Naive thymus-derived CD4-positive, alpha-beta T cell (primary cell): ENCODE measurements around the gene HSPA12B. TPM values are rescaled to one million over a fixed set of nuclear protein-coding genes. Genes with fewer than 3 reads are reported as not detected.

Experiments used
- ATAC-seq: fragments of 150-1000 bp; cut with Tn5 transposase; 2 replicates; pipeline ENCODE4 v1.10.0; 2021; ENCODE audit warnings: mild to moderate bottlenecking, moderate library complexity
- CTCF ChIA-PET: fragments of 350-600 bp; sonication (Branson Sonifier 250); formaldehyde crosslinking; loops from one replicate; lab custom pipeline; 2021; ENCODE audit warnings: antibody characterized with exemption; lab: Charles Lee
- POLR2A ChIA-PET: fragments of 350-600 bp; sonication (Branson Sonifier 250); formaldehyde crosslinking; loops from one replicate; lab custom pipeline; 2021; ENCODE audit warnings: antibody characterized with exemption, inconsistent platforms; lab: Charles Lee
- DNase-seq, 9 donors: peaks; one replicate each; pipeline versions ENCODE4 v3.0.0 to v3.0.0-alpha.2; 2020 to 2022; ENCODE audit warnings: mixed read lengths in 1 of 9
- H3K27ac ChIP-seq: one replicate; pipeline ENCODE4 v1.7.0; 2013; ENCODE audit warnings: mild to moderate bottlenecking, low read depth, low read length, moderate library complexity
- H3K27me3 ChIP-seq, 2 donors: one replicate each; pipeline ENCODE4 v1.7.0; 2013; ENCODE audit warnings: low read length in 2 of 2, mild to moderate bottlenecking in 2 of 2, moderate library complexity in 2 of 2; ENCODE audit not compliant: control insufficient read depth in 2 of 2, insufficient read depth in 2 of 2
- H3K36me3 ChIP-seq, 3 experiments: 1 replicate in 2 of 3; 2 replicates in 1 of 3; pipeline ENCODE4 v1.7.0; 2013; ENCODE audit warnings: low read length in 3 of 3, mild to moderate bottlenecking in 3 of 3, moderate library complexity in 1 of 3; ENCODE audit not compliant: insufficient read depth in 3 of 3, control insufficient read depth in 2 of 3
- H3K4me1 ChIP-seq, 2 donors: one replicate each; pipeline ENCODE4 v1.7.0; 2013; ENCODE audit warnings: low read length in 2 of 2, mild to moderate bottlenecking in 2 of 2, moderate library complexity in 1 of 2; ENCODE audit not compliant: control insufficient read depth in 2 of 2, insufficient read depth in 2 of 2
- H3K4me3 ChIP-seq: 2 replicates; pipeline ENCODE4 v1.7.0; 2013; ENCODE audit warnings: mild to moderate bottlenecking, low read length
- H3K9me3 ChIP-seq, 3 experiments: 1 replicate in 2 of 3; 2 replicates in 1 of 3; pipeline ENCODE4 v1.7.0; 2013; ENCODE audit warnings: low read length in 3 of 3; ENCODE audit not compliant: control insufficient read depth in 2 of 3
- H3K27ac Mint-ChIP-seq, 9 donors: one replicate each; pipeline ENCODE4 v1.8.0; 2020 to 2022; ENCODE audit warnings: mixed read lengths in 9 of 9, mild to moderate bottlenecking in 8 of 9, moderate library complexity in 5 of 9, inconsistent platforms in 2 of 9
- H3K27me3 Mint-ChIP-seq, 5 donors: one replicate each; pipeline ENCODE4 v1.8.0; 2021 to 2022; ENCODE audit warnings: mixed read lengths in 5 of 5, mild to moderate bottlenecking in 1 of 5
- H3K36me3 Mint-ChIP-seq, 5 donors: one replicate each; pipeline ENCODE4 v1.8.0; 2020 to 2022; ENCODE audit warnings: mixed read lengths in 5 of 5, mild to moderate bottlenecking in 3 of 5, inconsistent platforms in 1 of 5
- H3K4me1 Mint-ChIP-seq, 7 donors: one replicate each; pipeline ENCODE4 v1.8.0; 2020 to 2022; ENCODE audit warnings: mixed read lengths in 7 of 7, mild to moderate bottlenecking in 3 of 7, inconsistent platforms in 1 of 7
- H3K4me3 Mint-ChIP-seq, 10 donors: one replicate each; pipeline ENCODE4 v1.8.0; 2020 to 2022; ENCODE audit warnings: mild to moderate bottlenecking in 10 of 10, mixed read lengths in 10 of 10, moderate library complexity in 6 of 10, inconsistent platforms in 2 of 10
- H3K9me3 Mint-ChIP-seq, 11 donors: one replicate each; pipeline ENCODE4 v1.8.0; 2020 to 2022; ENCODE audit warnings: mixed read lengths in 11 of 11, mild to moderate bottlenecking in 4 of 11, inconsistent platforms in 1 of 11, moderate library complexity in 1 of 11
- intact Hi-C, 2 donors: fragments of 100-400 bp; cut with micrococcal nuclease; formaldehyde crosslinking; loops; one replicate each; pipeline ENCODE4 v1.15.1; 2023
- polyA plus RNA-seq, 2 donors: library from polyadenylated mRNA; unstranded; fragments of 300-500 nt; fragmentation: Illumina TruSeq; gene quantifications; one replicate each; pipeline ENCODE4 v1.2.3, GENCODE V29; 2021
- total RNA-seq, 6 experiments: library from RNA in 5 of 6; stranded (reverse) in 5 of 6; gene quantifications; 1 replicate in 5 of 6; 2 replicates in 1 of 6; pipeline ENCODE4 v1.2.3 and lab custom pipeline; 2021 to 2026

The HSPA12B gene
- total and polyA plus RNA-seq, 7 experiments from 2014 or later, result 0.09 to 0.20 TPM; not detected in 5

- intact Hi-C loops, result no loop called here
- no peak for DNase-seq
- Histone ChIP-seq H3K27me3 (no peaks in the 10 kb centered on the region), H3K4me3 (no peak overlapping the region), H3K36me3 (no peaks in the 10 kb centered on the region), H3K9me3 (no peaks in the 10 kb centered on the region), H3K27ac (no peak overlapping the region), H3K4me1 (no peaks in the 10 kb centered on the region)
- Mint-ChIP-seq H3K27ac (no peak overlapping the region), H3K4me3 (no peak overlapping the region), H3K4me1 (peaks cover 0 to 3% (median 0%) of the 10 kb centered on the region in 7 donors), H3K36me3 (no peaks in the 10 kb centered on the region), H3K27me3 (peaks cover 0 to 15% (median 10%) of the 10 kb centered on the region in 5 donors), H3K9me3 (no peaks in the 10 kb centered on the region)
- CTCF ChIA-PET, result no interaction called here
- POLR2A ChIA-PET, result no interaction called here
- no peak for ATAC-seq
Observed at GRCh38 chr20:3690413-3690812, 42.1 kb upstream of the HSPA12B start.

DNA sequence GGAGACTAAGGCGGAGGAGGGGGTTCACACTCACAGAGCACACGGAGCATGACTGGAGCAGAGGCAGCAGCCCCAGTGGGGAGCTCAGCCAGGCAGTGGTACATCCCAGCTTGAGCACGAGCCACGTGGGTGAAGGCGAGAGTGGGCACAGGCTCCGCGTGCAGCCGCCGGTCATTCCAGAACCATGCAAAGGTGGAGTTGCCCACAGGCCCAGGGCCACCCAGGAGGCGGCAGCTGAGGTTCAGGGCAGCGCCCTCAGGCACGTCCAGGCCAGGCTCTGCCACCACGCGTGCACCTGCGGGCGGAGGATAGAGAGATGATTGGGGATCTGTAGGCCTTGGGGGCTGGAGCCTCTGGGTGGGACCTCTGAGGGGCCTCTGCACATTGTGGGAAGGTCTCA is 41.2 kb upstream of the HSPA12B start:
- ChIA-PET POLR2A (no interaction called here), CTCF (no interaction called here)
- intact Hi-C loops, result no loop called here

DNA sequence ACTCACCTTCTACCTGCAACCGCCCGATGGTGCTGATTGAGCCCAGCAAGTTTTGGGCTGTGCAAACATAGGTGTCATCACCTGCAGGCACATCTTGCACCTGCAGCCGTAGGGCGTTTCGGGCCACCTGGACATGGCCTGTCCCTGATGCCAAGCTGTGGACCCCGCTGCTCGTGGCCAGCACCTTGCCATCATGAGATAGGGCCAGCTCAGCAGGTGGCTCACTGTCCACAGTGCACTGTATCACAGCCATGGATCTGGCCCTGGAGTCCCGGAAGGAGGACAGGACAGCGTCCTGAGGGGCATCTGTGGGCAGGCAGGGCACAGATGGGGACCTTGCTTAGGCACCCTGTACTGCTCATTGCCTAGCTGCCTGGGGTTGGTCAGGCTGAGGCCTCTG is 40.6 kb upstream of the HSPA12B start:
- Histone ChIP-seq H3K4me3 (no peak overlapping the region), H3K9me3 (no peaks in the 10 kb centered on the region), H3K4me1 (no peaks in the 10 kb centered on the region), H3K27ac (no peak overlapping the region), H3K27me3 (no peaks in the 10 kb centered on the region), H3K36me3 (no peaks in the 10 kb centered on the region)
- ChIA-PET CTCF (interaction anchor here (0.5 kb wide), 1 partner anchor 14 kb away, joined by 3 read pairs; no protein-coding TSS in a partner anchor), POLR2A (no interaction called here)
- H3K27ac Mint-ChIP-seq, result no peak overlapping the region
- H3K36me3 Mint-ChIP-seq, result no peaks in the 10 kb centered on the region
- intact Hi-C loops, result no loop called here
- H3K4me3 Mint-ChIP-seq, result no peak overlapping the region
- no peaks in the 10 kb centered on the region for H3K9me3 Mint-ChIP-seq
- no peak for ATAC-seq
- DNase-seq, result no peak
- peaks cover 0 to 3% (median 0%) of the 10 kb centered on the region in 7 donors for H3K4me1 Mint-ChIP-seq
- H3K27me3 Mint-ChIP-seq, result peaks cover 0 to 3% (median 0%) of the 10 kb centered on the region in 5 donors

More for the DNA sequence above, 41.2 kb upstream of the HSPA12B start:
- no peaks in the 10 kb centered on the region for H3K36me3 ChIP-seq
- no peaks in the 10 kb centered on the region for H3K9me3 Mint-ChIP-seq
- H3K4me1 Mint-ChIP-seq, result peaks cover 0 to 3% (median 0%) of the 10 kb centered on the region in 7 donors
- H3K27me3 ChIP-seq, result no peaks in the 10 kb centered on the region
- no peaks in the 10 kb centered on the region for H3K36me3 Mint-ChIP-seq
- H3K9me3 ChIP-seq, result no peaks in the 10 kb centered on the region
- no peak overlapping the region for H3K4me3 Mint-ChIP-seq
- H3K4me1 ChIP-seq, result no peaks in the 10 kb centered on the region
- H3K27ac Mint-ChIP-seq, result no peak overlapping the region
- ATAC-seq, result no peak
- H3K4me3 ChIP-seq, result no peak overlapping the region
- no peak overlapping the region for H3K27ac ChIP-seq
- H3K27me3 Mint-ChIP-seq, result peaks cover 0 to 6% (median 4%) of the 10 kb centered on the region in 5 donors
- DNase-seq, result no peak

GRCh38 chr20:3692706-3693294 is 39.7 kb upstream of the HSPA12B start:
- Mint-ChIP-seq H3K27ac (no peak overlapping the region), H3K36me3 (no peaks in the 10 kb centered on the region), H3K9me3 (no peaks in the 10 kb centered on the region), H3K4me1 (peaks cover 0 to 3% (median 0%) of the 10 kb centered on the region in 7 donors), H3K4me3 (no peak overlapping the region), H3K27me3 (no peaks in the 10 kb centered on the region)
- Histone ChIP-seq H3K4me3 (no peak overlapping the region), H3K9me3 (no peaks in the 10 kb centered on the region), H3K4me1 (no peaks in the 10 kb centered on the region), H3K27me3 (no peaks in the 10 kb centered on the region), H3K36me3 (no peaks in the 10 kb centered on the region), H3K27ac (no peak overlapping the region)
- ATAC-seq (no peak), DNase-seq (no peak)
- ChIA-PET POLR2A (no interaction called here), CTCF (no interaction called here)
- intact Hi-C loops, result no loop called here

GRCh38 chr20:3693376-3693775 is 39.1 kb upstream of the HSPA12B start:
- POLR2A ChIA-PET, result no interaction called here
- H3K4me3 Mint-ChIP-seq, result no peak overlapping the region
- ATAC-seq (no peak), DNase-seq (no peak)
- no peaks in the 10 kb centered on the region for H3K36me3 ChIP-seq
- no peaks in the 10 kb centered on the region for H3K4me1 ChIP-seq
- intact Hi-C loops, result no loop called here
- no peaks in the 10 kb centered on the region for H3K27me3 ChIP-seq
- CTCF ChIA-PET, result no interaction called here
- H3K27me3 Mint-ChIP-seq, result no peaks in the 10 kb centered on the region
- H3K4me3 ChIP-seq, result no peak overlapping the region
- no peaks in the 10 kb centered on the region for H3K9me3 Mint-ChIP-seq
- no peak overlapping the region for H3K27ac Mint-ChIP-seq
- no peaks in the 10 kb centered on the region for H3K36me3 Mint-ChIP-seq
- H3K27ac ChIP-seq, result no peak overlapping the region
- peaks cover 0 to 3% (median 0%) of the 10 kb centered on the region in 7 donors for H3K4me1 Mint-ChIP-seq
- H3K9me3 ChIP-seq, result no peaks in the 10 kb centered on the region

GRCh38 chr20:3694864-3695263 is 37.6 kb upstream of the HSPA12B start:
- intact Hi-C loops, result no loop called here
- no peaks in the 10 kb centered on the region for H3K36me3 ChIP-seq
- H3K27me3 Mint-ChIP-seq, result no peaks in the 10 kb centered on the region
- no peaks in the 10 kb centered on the region for H3K4me1 Mint-ChIP-seq
- H3K27ac ChIP-seq, result no peak overlapping the region
- H3K27me3 ChIP-seq, result no peaks in the 10 kb centered on the region
- no peak for ATAC-seq
- H3K4me3 ChIP-seq, result no peak overlapping the region
- H3K9me3 Mint-ChIP-seq, result no peaks in the 10 kb centered on the region
- no peak overlapping the region for H3K4me3 Mint-ChIP-seq
- H3K4me1 ChIP-seq, result no peaks in the 10 kb centered on the region
- no peaks in the 10 kb centered on the region for H3K36me3 Mint-ChIP-seq
- ChIA-PET CTCF (no interaction called here), POLR2A (no interaction called here)
- DNase-seq, result no peak
- H3K27ac Mint-ChIP-seq, result no peak overlapping the region
- H3K9me3 ChIP-seq, result no peaks in the 10 kb centered on the region

- CTCF ChIA-PET, result no interaction called here
- no peaks in the 10 kb centered on the region for H3K9me3 Mint-ChIP-seq
- Histone ChIP-seq H3K4me1 (no peaks in the 10 kb centered on the region), H3K36me3 (no peaks in the 10 kb centered on the region), H3K27ac (no peak overlapping the region), H3K4me3 (no peak overlapping the region), H3K9me3 (no peaks in the 10 kb centered on the region), H3K27me3 (no peaks in the 10 kb centered on the region)
- H3K4me3 Mint-ChIP-seq, result no peak overlapping the region
- ATAC-seq (no peak), DNase-seq (no peak)
- intact Hi-C loops, result no loop called here
- no peaks in the 10 kb centered on the region for H3K4me1 Mint-ChIP-seq
- H3K36me3 Mint-ChIP-seq, result no peaks in the 10 kb centered on the region
- no peaks in the 10 kb centered on the region for H3K27me3 Mint-ChIP-seq
- H3K27ac Mint-ChIP-seq, result no peak overlapping the region
- POLR2A ChIA-PET, result interaction anchor here (0.6 kb wide), 1 partner anchor 71 kb away, joined by 3 read pairs; the partner anchor contains the start of gene ADISSP
Observed at GRCh38 chr20:3696200-3696599, 36.3 kb upstream of the HSPA12B start.
